Measurements from ENCODE around the gene DNAH10.

The DNAH10 gene

DNA sequence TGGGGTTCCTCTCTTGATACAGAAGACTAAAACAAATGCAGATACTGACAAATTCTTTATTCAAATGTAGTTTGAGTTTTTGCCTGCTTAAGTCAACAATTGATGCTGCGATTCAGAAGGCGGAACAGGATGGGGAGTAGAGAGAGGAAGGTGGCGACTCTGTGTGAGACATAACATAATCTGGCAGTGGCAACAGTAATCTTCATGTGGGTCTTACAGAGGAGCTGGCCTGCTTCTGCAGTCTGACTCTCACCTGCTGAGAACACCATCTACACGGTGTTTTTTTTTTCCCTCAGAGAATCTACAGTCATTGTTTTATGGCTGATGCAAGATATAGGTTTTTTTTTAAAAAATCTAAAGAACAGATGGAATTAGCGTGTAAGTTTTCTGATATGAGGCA lies 200.4 kb downstream of the DNAH10 start:
- DNase-seq (ENCODE audit: low read depth in 2 of 2, low spot score in 1 of 2) = no peak

DNA sequence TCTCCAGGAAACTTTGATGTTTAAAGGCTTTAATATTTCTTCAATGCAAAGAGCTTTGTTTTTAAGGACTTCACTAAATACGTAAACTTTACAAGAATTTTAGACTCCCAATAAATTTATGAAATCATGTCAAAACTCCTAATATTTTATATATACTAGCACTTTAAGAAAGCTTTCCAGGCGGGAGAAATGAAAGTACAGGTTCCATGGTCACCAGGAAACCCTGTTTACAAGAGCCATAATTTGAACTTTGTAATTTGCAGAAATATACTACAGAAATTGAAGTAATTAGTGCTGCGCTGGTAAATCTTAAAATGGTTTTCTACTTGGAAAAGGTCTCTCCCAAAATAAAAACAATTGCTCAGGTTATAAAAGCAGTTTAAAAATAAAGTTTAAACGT lies 201.7 kb downstream of the DNAH10 start:
- DNase-seq (ENCODE audit: low read depth in 2 of 2, low spot score in 1 of 2) = no peak

DNA sequence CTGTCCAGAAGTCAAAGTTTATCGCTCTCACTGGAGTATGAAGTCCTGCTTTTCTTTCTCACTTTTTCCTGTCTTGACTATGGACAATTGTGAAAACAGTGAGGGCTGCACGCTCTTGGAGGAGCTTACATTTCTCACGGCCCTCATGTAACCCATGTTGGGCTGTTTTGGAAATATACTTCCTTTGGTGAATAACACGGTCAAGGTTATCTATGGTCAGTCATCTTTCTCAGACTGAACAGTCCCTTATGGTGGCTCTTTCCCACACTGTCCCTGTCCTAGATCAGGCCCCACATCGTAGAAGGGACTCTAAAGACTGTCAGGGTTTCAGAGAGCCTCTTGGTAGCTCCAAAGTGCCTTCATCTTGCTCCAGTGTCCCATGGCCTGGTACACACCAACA lies 203.3 kb downstream of the DNAH10 start:
- no peak for DNase-seq (ENCODE audit: low read depth in 2 of 2, low spot score in 1 of 2)

DNA sequence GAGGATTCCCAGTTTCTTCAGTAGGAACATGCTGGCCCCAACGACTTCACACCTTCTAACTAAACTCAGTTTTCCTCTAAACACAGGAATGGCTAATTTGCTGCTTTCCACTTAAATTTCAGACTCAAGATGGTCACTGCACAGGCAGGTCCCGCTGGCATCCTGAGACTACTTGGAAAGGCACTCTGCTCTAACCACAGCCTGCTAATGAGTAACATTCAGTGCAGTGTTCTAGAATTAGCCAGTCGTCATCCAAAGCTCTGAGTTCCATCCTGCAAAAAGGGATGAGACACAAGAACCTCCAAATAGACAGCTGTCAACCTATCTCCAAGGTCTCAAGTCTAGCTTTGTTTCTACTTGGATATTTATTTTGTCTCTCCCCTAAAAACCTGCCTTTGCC lies 204.5 kb downstream of the DNAH10 start:
- DNase-seq (ENCODE audit: low read depth in 2 of 2, low spot score in 1 of 2) = no peak

DNA sequence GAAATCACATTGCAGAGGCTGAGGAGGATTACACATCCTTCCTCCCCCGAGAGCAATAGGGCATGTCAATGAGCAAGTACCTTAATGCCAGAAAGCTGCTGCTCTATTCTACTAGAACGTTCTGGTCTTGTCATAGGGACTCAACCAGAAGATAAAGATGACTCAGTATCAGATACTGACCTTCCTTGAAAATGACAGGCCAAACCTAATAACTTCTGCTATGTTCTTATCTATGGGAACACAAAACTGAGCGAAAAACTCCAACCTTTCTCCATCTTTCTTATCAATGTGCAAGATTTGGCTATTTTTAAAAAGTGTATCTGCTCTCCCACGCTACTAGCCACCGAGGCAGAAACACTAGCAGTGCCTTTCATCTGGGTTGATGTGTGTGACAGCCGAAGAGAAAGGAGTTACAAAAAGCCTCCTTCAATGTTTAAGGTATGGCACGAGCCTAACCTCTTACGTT lies 205.1 kb downstream of the DNAH10 start:
- DNase-seq (ENCODE audit: low read depth in 2 of 2, low spot score in 1 of 2) = no peak

GRCh38 chr12:123971449-123971769 lies 209.3 kb downstream of the DNAH10 start:
- DNase-seq (ENCODE audit: low read depth in 2 of 2, low spot score in 1 of 2) = no peak

DNA sequence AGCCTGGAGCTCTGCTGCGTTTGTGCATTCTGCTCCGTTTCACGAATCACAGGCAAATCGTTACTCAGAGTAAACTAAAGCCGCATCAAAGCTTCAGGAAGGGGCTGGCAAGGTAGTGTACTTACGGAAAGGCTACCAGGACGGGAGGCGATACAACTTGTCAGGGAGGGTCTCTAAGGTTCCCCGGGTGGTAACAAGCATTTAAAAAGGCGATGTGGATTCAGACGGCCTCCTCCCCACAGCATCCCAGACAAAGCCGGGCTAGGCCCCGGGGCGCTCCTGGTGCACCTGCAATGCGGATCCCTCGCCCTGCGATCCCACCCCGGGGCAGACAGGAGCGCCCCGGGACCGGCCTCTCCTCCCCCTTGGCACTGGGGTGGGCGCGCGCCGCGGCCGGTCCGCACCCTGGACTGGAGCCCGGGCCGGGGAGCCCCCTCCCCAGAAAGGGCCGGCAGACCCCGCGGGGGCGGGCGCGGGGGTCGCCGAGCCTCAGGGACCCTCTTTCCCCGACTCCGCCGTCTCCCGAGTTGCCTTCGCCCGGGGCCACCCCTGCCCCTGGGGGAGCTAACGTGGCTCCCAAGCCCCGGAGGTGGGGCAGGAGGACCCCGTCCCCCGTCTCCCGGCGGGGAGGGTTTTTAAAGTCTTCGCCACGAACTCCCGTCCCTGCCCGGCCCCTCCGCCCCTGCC lies 209.8 kb downstream of the DNAH10 start:
- no peak for DNase-seq (ENCODE audit: low read depth in 2 of 2, low spot score in 1 of 2)

- DNase-seq (ENCODE audit: low read depth in 2 of 2, low spot score in 1 of 2) = peak; percentile 87 to 92
Observed at GRCh38 chr12:123972457-123973401, 210.6 kb downstream of the DNAH10 start, which contains the start of the genes CCDC92 and ZNF664. Gene CCDC92 (minus strand): TSS chr12:123972831. CDS start chr12:123944305, 28,526 bp downstream. Gene ZNF664 (plus strand): TSS chr12:123973215. CDS start chr12:124012145, 38,930 bp downstream.

DNA sequence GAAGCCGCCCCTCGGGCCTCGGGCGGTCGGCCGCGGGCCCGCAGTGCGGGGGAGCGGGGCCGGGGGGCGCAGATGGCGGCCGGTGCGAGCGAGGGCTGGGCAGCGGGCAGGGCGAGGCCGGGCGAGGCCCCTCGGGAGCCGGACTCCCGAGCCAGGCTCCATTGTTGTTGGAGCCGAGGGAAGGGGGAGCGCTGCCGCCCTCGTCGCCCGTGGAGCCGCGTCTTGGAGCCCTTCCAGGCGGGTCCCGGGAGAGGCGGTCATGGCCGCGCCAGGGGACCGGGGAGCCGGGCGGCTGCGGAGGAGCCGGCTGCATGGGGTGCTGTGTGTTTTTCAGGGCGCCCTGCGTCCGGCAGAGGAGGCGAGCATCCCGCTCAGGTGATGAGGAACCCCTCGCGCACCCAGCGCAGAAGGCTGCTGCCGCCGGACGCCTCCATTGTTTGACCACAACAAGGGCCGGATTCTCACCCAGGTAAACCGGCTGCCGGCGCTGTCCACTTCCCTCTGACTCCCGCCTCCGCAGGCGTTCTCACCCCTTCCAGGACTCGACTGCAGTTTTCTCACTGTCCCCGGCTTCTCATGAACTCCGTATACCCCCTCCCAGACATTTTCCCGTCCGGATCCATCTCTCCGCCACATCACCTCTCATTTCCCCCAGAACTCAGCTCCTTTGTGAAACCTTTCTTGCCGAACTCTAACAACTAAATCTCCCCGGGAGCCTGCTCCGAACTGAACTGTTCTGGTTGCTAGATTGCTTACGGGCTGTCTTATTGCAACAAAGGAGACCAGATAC lies 211.6 kb downstream of the DNAH10 start:
- no peak for DNase-seq (ENCODE audit: low read depth in 2 of 2, low spot score in 1 of 2)

DNA sequence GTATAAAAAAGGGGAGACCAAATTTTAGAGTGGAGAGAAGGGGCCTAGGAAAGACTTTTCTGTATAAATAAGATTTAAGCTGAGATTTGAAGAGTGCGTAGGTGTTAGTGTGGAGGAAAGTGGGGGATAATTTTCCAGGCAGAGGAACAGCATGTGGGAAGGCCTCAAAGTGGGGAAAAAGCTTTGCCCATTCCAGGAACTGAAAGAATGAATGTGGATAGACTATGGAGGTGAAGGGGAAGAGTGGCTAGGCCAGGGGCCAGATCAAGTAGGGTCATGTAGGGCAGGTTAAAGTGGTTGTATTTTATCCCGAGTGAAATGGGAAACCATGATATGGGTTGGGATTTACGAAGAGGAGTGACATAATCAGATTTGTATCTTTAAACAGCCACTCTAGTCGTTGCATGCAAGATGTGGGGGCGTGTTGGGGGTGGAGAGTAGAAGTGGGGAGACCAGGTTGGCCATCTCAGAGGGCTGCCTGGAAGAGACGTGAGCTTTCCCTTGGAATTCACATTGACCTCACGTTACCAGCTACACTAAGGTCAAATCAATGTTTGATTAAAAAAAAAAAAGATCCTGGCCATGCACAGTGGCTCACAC lies 214.2 kb downstream of the DNAH10 start:
- DNase-seq (ENCODE audit: low read depth in 2 of 2, low spot score in 1 of 2) = no peak

- DNase-seq (ENCODE audit: low read depth in 2 of 2, low spot score in 1 of 2) = no peak
Observed at GRCh38 chr12:123979566-123979965, 217.5 kb downstream of the DNAH10 start.

DNA sequence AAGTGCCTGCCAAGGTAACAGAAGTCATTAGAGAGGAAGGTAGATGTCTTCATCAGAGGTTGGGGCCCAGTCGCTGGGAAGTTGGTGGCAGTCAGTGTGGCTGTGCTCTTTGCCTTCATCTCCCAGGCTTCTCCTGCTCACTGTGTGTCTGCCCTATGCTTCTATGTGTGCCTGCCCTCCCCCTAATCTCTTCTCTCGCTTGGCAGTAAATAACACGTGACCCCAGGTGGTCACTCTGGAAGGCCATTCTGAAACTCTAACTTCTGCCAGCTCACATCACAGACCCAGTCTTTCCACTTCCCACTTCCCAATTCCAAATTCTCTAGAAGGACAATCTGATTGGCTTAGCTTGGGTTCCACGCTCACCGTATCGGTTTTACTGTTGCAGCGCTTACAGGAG lies 220.2 kb downstream of the DNAH10 start:
- no peak for DNase-seq (ENCODE audit: low read depth in 2 of 2, low spot score in 1 of 2)

- DNase-seq (ENCODE audit: low read depth in 2 of 2, low spot score in 1 of 2) = no peak
Observed at GRCh38 chr12:123983822-123984485, 221.9 kb downstream of the DNAH10 start.

- no peak for DNase-seq (ENCODE audit: low read depth in 2 of 2, low spot score in 1 of 2)
Observed at GRCh38 chr12:123984903-123985302, 222.8 kb downstream of the DNAH10 start.
